Colonic mucosa (tissue), 4 donors: ENCODE measurements around the gene NDUFB7. TPM values are rescaled to one million over a fixed set of nuclear protein-coding genes. Genes with fewer than 3 reads are reported as not detected.
"Not testable (repeated sequence)": the region's sequence is repeated elsewhere in the genome, so short reads cannot be mapped to it uniquely, and the experiment has no call there.

Experiments used
- DNase-seq: peaks from one replicate; pipeline ENCODE4 v3.0.0-alpha.2; 2020
- H3K27ac ChIP-seq: fragments of 200-600 bp; one replicate; pipeline ENCODE4 v1.8.0; 2021
- H3K27me3 ChIP-seq: fragments of 200-600 bp; one replicate; pipeline ENCODE4 v1.8.0; 2021
- H3K36me3 ChIP-seq: fragments of 200-600 bp; one replicate; pipeline ENCODE4 v1.8.0; 2021
- H3K4me1 ChIP-seq: fragments of 200-600 bp; one replicate; pipeline ENCODE4 v1.8.0; 2021; ENCODE audit warnings: mild to moderate bottlenecking
- H3K4me3 ChIP-seq: fragments of 200-600 bp; one replicate; pipeline ENCODE4 v1.8.0; 2021
- H3K9ac ChIP-seq, 2 donors: one replicate each; pipeline ENCODE4 v1.7.0; 2013; ENCODE audit warnings: control low read depth in 2 of 2, low read depth in 2 of 2, low read length in 2 of 2
- H3K9me3 ChIP-seq: fragments of 200-600 bp; one replicate; pipeline ENCODE4 v1.8.0; 2021
- CTCF ChIP-seq: fragments of 200-600 bp; IDR thresholded peaks from one replicate; pipeline ENCODE4 v1.8.0; 2022; ENCODE audit warnings: antibody characterized with exemption, mild to moderate bottlenecking
- intact Hi-C: fragments of 100-400 bp; cut with DNase I; formaldehyde crosslinking; loops from one replicate; pipeline ENCODE4 v1.14.1; 2022
- total RNA-seq, 2 donors: library from RNA; stranded (reverse); fragmentation: NEBNext Ultra II Directional in 1 of 2; extraction: Animal tissue kit (Norgen Biotek cat#: 25700) in 1 of 2; gene quantifications; one replicate each; pipeline ENCODE4 v1.2.1, GENCODE V29; 2021
- donor health status: healthy.
- donor health status: DM: no; HTN: no; CAD: no.
- donor health status: DM: no; HTN: no; CAD: no.

The NDUFB7 gene
- total RNA-seq, 2 donors from 2014 or later = 216 to 302 TPM

- no peak overlapping the region for H3K9ac ChIP-seq
- no peaks in the 10 kb centered on the region for H3K4me1 ChIP-seq
- H3K4me3 ChIP-seq = no peak overlapping the region
- no peaks in the 10 kb centered on the region for H3K9me3 ChIP-seq
- no peaks in the 10 kb centered on the region for H3K27me3 ChIP-seq
- intact Hi-C loops = no loop called here
- no peaks in the 10 kb centered on the region for H3K36me3 ChIP-seq
- TF ChIP-seq CTCF = no peak
- no peak overlapping the region for H3K27ac ChIP-seq
- no peak for DNase-seq
Observed at GRCh38 chr19:14612657-14613056, 40.8 kb upstream of the NDUFB7 start.

DNA sequence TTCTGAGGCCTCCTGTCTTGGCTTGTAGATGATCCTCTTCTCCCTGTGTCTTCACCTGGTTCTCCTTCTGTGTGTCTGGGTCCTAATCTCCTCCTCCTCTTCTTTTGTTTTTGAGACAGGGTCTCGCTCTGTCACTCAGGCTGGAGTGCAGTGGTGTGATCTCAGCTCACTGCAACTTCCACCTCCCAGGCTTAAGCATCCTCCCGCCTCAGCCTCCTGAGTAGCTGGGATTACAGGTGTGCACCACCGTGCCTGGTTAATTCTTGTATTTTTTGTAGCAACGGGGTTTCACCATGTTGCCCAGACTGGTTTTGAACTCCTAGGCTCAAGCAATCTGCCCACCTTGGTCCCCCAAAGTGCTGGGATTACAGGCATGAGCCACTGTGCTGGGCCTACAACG, 40.4 kb upstream of the NDUFB7 start:
- intact Hi-C loops = not testable (repeated sequence)

GRCh38 chr19:14611051-14611450, 39.2 kb upstream of the NDUFB7 start:
- Histone ChIP-seq H3K36me3 (no peaks in the 10 kb centered on the region), H3K27ac (no peak overlapping the region), H3K27me3 (no peaks in the 10 kb centered on the region), H3K9ac (no peak overlapping the region), H3K4me3 (no peak overlapping the region), H3K9me3 (no peaks in the 10 kb centered on the region), H3K4me1 (no peaks in the 10 kb centered on the region)
- no peak for DNase-seq
- intact Hi-C loops = no loop called here
- TF ChIP-seq CTCF = no peak

More for the DNA sequence above, 40.4 kb upstream of the NDUFB7 start:
- not testable (repeated sequence) for H3K27ac ChIP-seq, DNase-seq, H3K4me3 ChIP-seq, H3K9me3 ChIP-seq, H3K36me3 ChIP-seq, H3K27me3 ChIP-seq, H3K9ac ChIP-seq, H3K4me1 ChIP-seq

DNA sequence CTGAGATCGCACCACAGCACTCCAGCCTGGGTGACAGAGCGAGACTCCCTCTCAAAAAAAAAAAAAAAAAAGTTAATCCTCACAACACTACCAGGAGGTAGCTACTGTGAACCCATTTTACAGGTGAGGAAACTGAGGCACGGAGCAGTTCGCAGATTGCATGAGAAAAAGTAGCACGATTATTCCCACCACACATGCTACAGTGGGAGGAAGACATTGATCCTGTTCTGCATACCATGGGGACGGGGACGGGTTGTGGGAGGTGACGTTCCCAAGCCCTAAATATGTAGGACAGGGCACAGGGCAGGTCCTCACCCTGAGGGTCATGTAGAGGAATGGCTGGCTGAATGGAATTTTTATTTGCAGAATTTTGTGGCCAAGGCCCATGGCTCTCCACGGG, 34.8 kb upstream of the NDUFB7 start:
- no peak for TF ChIP-seq CTCF
- intact Hi-C loops = no loop called here
- Histone ChIP-seq H3K4me1 (no peaks in the 10 kb centered on the region), H3K9ac (no peak overlapping the region), H3K36me3 (no peaks in the 10 kb centered on the region), H3K27me3 (no peaks in the 10 kb centered on the region), H3K9me3 (no peaks in the 10 kb centered on the region), H3K27ac (no peak overlapping the region), H3K4me3 (no peak overlapping the region)
- no peak for DNase-seq

DNA sequence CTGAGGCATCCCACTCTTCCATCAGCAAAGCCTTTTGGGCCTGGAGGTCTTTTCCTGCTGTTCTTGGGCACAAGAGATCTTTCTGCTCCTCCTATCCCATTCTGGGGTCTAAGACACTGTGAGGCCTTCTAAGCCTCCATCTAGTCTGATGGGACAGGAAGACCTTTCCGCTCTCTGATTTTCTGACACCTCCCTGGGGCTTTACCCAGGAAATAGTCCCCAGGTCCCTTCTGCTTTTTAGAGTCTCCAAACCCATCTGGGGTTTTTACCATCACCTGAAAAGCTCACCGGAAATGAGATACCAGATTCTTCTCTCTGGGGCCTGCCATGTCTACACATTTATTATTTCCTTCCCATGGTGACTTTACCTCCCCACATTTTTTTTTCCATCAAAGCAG, 32.1 kb upstream of the NDUFB7 start:
- no peak for DNase-seq
- no peaks in the 10 kb centered on the region for H3K36me3 ChIP-seq
- no peaks in the 10 kb centered on the region for H3K9me3 ChIP-seq
- TF ChIP-seq CTCF = no peak
- no peaks in the 10 kb centered on the region for H3K4me1 ChIP-seq
- intact Hi-C loops = no loop called here
- H3K9ac ChIP-seq = no peak overlapping the region
- H3K27ac ChIP-seq = no peak overlapping the region
- H3K27me3 ChIP-seq = no peaks in the 10 kb centered on the region
- no peak overlapping the region for H3K4me3 ChIP-seq

GRCh38 chr19:14599548-14600147, 27.8 kb upstream of the NDUFB7 start:
- no peak overlapping the region for H3K4me3 ChIP-seq
- H3K9me3 ChIP-seq = no peaks in the 10 kb centered on the region
- no peak overlapping the region for H3K9ac ChIP-seq
- intact Hi-C loops = no loop called here
- TF ChIP-seq CTCF = no peak
- DNase-seq = no peak
- H3K4me1 ChIP-seq = no peaks in the 10 kb centered on the region
- no peak overlapping the region for H3K27ac ChIP-seq
- no peaks in the 10 kb centered on the region for H3K36me3 ChIP-seq
- no peaks in the 10 kb centered on the region for H3K27me3 ChIP-seq
